ENCODE results near the gene GTF2I. TPM values are rescaled to one million over a fixed set of nuclear protein-coding genes. Genes with fewer than 3 reads are reported as not detected.
"Not testable (repeated sequence)": the region's sequence is repeated elsewhere in the genome, so short reads cannot be mapped to it uniquely, and the experiment has no call there.

GTF2I gene
- total RNA-seq, 1 donor from 2014 or later, result 168 TPM

DNA sequence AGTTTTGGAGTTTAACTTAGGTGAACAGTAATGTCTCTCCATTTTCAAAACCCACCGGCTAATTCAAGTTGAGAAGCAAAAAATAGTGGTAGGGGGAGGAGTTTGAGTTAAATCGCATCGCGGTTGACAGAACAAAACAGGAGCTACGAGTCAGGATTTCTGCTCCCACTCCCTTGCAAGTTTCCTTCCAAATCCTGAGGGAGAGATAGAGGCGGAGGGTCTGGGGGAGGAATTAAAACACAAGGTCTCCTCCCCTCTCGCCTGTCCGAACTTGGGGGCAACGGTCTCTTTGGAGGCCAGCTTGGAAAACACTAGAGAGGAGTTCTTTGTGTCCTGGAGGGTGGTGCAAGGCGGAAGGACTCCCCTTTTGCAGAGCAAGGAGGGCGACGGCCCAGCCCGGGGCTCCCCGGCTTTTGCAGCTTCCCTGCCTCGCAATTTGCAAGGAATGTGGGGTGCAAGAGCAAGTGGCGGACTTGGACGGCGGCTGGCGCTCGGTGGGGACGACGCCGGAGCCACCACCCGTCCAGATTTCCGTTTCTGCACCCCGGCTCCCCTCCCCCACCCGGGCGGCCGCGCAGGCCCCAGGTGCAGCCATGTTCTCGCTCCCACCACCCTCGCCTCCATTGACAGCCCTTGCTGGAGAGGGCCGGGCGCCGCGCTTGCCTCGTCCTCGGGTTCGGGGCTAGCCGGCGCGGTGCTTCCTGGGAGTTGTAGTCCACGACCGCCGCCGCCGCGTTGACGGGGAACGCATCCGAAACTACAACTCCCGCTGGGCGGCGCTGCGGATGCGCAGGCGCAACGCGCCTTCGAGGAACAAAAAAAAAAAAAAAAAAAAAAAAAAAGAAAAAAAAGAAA, 454 bp upstream of the GTF2I start:
- H2AFZ ChIP-seq (ENCODE audit: low read depth, low read length), result peak overlapping the region; percentile 84
- H3K4me1 ChIP-seq (ENCODE audit: insufficient read depth, low read length), result peaks cover 38% of the 10 kb centered on the region
- peak overlapping the region; percentile 96 for H3K9ac ChIP-seq (ENCODE audit: low read length)
- H3K27ac ChIP-seq (ENCODE audit: low read depth, low read length), result peak overlapping the region; percentile 93
- TF ChIP-seq EZH2 (IDR thresholded peaks at IDR 0.05; ENCODE audit: insufficient read depth, low read length) (no peak), CTCF (IDR thresholded peaks at IDR 0.05; ENCODE audit: insufficient read depth, low read depth, low read length) (no peak)
- H3K79me2 ChIP-seq (ENCODE audit: insufficient read depth, low read length), result peaks cover 40% of the 10 kb centered on the region
- peak overlapping the region; percentile 94 for H3K27ac Mint-ChIP-seq (ENCODE audit: unreplicated experiment)
- peaks cover 9% of the 10 kb centered on the region for H3K36me3 Mint-ChIP-seq (ENCODE audit: low read depth, unreplicated experiment)
- H3K9me3 ChIP-seq (ENCODE audit: insufficient read depth, low read depth, low read length), result no peaks in the 10 kb centered on the region
- peak overlapping the region; percentile 87 for H3K4me3 Mint-ChIP-seq (ENCODE audit: unreplicated experiment)
- DNase-seq (ENCODE audit: low read depth) (peak; percentile 82), FAIRE-seq (no peak)
- H3K36me3 ChIP-seq (ENCODE audit: insufficient read depth, low read length), result peaks cover 2% of the 10 kb centered on the region
- peaks cover 32% of the 10 kb centered on the region for H3K4me1 Mint-ChIP-seq (ENCODE audit: low read depth, unreplicated experiment)
- peaks cover 36% of the 10 kb centered on the region for H4K20me1 ChIP-seq (ENCODE audit: insufficient read depth, low read length)
- H3K4me3 ChIP-seq (ENCODE audit: insufficient read depth, low read depth, low read length), result peak overlapping the region; percentile 76
- no peaks in the 10 kb centered on the region for H3K27me3 ChIP-seq (ENCODE audit: insufficient read depth, low read length)
- H3K27me3 Mint-ChIP-seq (ENCODE audit: low read depth, unreplicated experiment), result no peaks in the 10 kb centered on the region
- no peaks in the 10 kb centered on the region for H3K9me3 Mint-ChIP-seq (ENCODE audit: unreplicated experiment)
- H3K4me2 ChIP-seq (ENCODE audit: low read length), result peak overlapping the region; percentile 99

DNA sequence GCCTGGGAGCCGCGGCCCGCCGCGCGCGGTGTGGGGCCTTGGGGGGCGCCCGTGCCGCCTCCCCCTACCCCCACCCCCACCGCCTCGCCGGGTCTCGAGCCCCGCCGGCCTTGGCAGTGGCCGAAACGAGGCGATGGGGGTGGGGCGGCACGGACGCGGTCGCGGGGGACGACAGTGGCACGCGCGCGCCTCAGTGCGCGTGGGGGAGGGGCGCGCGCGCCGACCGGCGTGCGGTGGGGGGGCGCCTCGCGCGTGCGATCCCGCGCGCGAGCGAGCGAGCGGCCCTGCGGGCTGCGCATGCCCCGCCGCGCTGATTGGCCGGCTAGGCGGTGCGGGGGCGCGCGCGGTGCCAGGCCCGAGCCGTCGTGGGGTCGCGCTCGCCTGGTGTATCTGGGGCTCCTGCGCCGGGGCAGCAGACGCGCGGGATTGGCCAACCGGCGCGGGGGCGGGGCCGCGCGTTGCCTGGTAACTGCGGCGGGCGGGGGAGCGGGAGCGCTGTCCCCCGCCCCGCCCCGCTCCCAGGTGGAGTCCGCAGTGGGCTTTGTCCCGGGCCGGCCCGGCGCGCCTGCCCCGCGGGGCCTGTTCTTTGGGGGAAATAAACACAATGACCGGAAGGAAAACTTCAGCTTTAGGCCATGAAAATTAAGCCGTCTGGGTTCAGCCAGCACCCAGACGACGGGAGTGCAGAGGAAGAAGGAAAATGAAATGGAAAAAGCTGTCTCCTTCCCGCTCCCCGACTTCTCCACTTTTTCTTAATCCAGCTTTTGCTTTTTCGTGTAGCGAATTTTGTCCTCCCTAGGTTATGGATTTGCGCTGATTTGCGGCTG, 873 bp downstream of the GTF2I start:
- no peaks in the 10 kb centered on the region for H3K9me3 Mint-ChIP-seq (ENCODE audit: unreplicated experiment)
- DNase-seq (ENCODE audit: low read depth) (peak; percentile 83), FAIRE-seq (no peak)
- Histone ChIP-seq H3K36me3 (ENCODE audit: insufficient read depth, low read length) (peaks cover 2% of the 10 kb centered on the region), H3K9ac (ENCODE audit: low read length) (peak overlapping the region; percentile 96), H3K4me1 (ENCODE audit: insufficient read depth, low read length) (peaks cover 38% of the 10 kb centered on the region), H2AFZ (ENCODE audit: low read depth, low read length) (peak overlapping the region; percentile 1), H3K27ac (ENCODE audit: low read depth, low read length) (peak overlapping the region; percentile 93), H3K9me3 (ENCODE audit: insufficient read depth, low read depth, low read length) (no peaks in the 10 kb centered on the region), H3K4me2 (ENCODE audit: low read length) (peak overlapping the region; percentile 93), H3K27me3 (ENCODE audit: insufficient read depth, low read length) (no peaks in the 10 kb centered on the region), H3K79me2 (ENCODE audit: insufficient read depth, low read length) (peaks cover 53% of the 10 kb centered on the region), H3K4me3 (ENCODE audit: insufficient read depth, low read depth, low read length) (peak overlapping the region; percentile 80), H4K20me1 (ENCODE audit: insufficient read depth, low read length) (peaks cover 49% of the 10 kb centered on the region)
- H3K27ac Mint-ChIP-seq (ENCODE audit: unreplicated experiment), result peak overlapping the region; percentile 96
- peaks cover 9% of the 10 kb centered on the region for H3K36me3 Mint-ChIP-seq (ENCODE audit: low read depth, unreplicated experiment)
- H3K4me3 Mint-ChIP-seq (ENCODE audit: unreplicated experiment), result peak overlapping the region; percentile 96
- H3K4me1 Mint-ChIP-seq (ENCODE audit: low read depth, unreplicated experiment), result peaks cover 37% of the 10 kb centered on the region
- no peaks in the 10 kb centered on the region for H3K27me3 Mint-ChIP-seq (ENCODE audit: low read depth, unreplicated experiment)
- TF ChIP-seq EZH2 (IDR thresholded peaks at IDR 0.05; ENCODE audit: insufficient read depth, low read length), result no peak
- TF ChIP-seq CTCF (IDR thresholded peaks at IDR 0.05; ENCODE audit: insufficient read depth, low read depth, low read length), result no peak

GRCh38 chr7:74660202-74660601, 2.7 kb downstream of the GTF2I start:
- not testable (repeated sequence) for H3K27me3 Mint-ChIP-seq (ENCODE audit: low read depth, unreplicated experiment); H2AFZ ChIP-seq (ENCODE audit: low read depth, low read length); DNase-seq (ENCODE audit: low read depth); H3K36me3 Mint-ChIP-seq (ENCODE audit: low read depth, unreplicated experiment); H3K9me3 Mint-ChIP-seq (ENCODE audit: unreplicated experiment); H3K27me3 ChIP-seq (ENCODE audit: insufficient read depth, low read length); H3K36me3 ChIP-seq (ENCODE audit: insufficient read depth, low read length); H3K9me3 ChIP-seq (ENCODE audit: insufficient read depth, low read depth, low read length); FAIRE-seq
- Mint-ChIP-seq H3K27ac (ENCODE audit: unreplicated experiment) (peak overlapping the region; percentile 80), H3K4me1 (ENCODE audit: low read depth, unreplicated experiment) (peaks cover 43% of the 10 kb centered on the region), H3K4me3 (ENCODE audit: unreplicated experiment) (peak overlapping the region; percentile 96)
- H3K9ac ChIP-seq (ENCODE audit: low read length), result peak overlapping the region; percentile 58
- H3K4me1 ChIP-seq (ENCODE audit: insufficient read depth, low read length), result peaks cover 38% of the 10 kb centered on the region
- H3K79me2 ChIP-seq (ENCODE audit: insufficient read depth, low read length), result peaks cover 71% of the 10 kb centered on the region
- H3K4me3 ChIP-seq (ENCODE audit: insufficient read depth, low read depth, low read length), result peak overlapping the region; percentile 51
- H4K20me1 ChIP-seq (ENCODE audit: insufficient read depth, low read length), result peaks cover 66% of the 10 kb centered on the region
- H3K4me2 ChIP-seq (ENCODE audit: low read length), result peak overlapping the region; percentile 93
- peak overlapping the region; percentile 63 for H3K27ac ChIP-seq (ENCODE audit: low read depth, low read length)

DNA sequence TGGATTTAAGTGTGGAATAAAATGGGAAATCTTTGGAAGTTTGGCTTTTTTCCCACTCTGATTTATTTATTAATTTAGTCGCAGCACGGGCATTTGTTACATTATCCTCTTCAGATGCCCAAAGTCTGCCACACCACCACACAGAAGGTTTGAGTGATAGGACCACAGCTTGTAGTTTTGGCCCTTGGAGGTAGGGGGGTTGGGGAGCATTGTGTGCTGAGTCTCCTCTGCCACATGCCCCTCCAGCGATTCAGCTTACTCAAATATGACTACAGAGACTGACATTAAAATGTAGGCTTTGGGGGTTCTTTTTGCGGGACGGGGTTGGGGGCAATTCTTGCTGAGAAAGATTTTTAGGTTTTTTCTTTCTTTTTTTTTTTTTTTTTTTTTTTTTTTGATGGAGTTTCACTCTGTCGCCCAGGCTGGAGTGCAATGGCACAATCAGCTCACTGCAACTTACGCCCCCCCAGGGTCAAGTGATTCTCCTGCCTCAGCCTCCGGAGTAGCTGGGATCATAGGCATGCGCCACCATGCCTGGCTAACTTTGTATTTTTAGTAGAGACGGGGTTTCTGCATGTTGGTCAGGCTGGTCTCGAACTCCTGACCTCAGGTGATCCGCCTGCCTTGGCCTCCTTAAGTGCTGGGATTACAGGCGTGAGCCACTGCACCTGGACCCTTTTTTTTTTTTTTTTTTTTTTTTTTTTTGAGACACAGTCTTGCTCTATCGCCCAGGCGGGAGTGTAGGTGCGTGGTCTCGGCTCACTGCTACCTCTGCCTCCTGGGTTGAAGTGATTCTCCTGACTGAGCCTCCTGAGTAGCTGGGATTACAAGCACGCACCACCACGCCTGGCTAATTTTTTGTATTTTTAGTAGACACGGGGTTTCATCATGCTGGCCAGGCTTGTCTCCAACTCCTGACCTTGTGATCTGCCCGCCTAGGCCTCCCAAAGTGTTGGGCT, 4.6 kb downstream of the GTF2I start:
- H3K27me3 ChIP-seq (ENCODE audit: insufficient read depth, low read length); H3K9ac ChIP-seq (ENCODE audit: low read length); H3K27me3 Mint-ChIP-seq (ENCODE audit: low read depth, unreplicated experiment); H3K4me3 ChIP-seq (ENCODE audit: insufficient read depth, low read depth, low read length); DNase-seq (ENCODE audit: low read depth); H3K4me3 Mint-ChIP-seq (ENCODE audit: unreplicated experiment); H3K9me3 ChIP-seq (ENCODE audit: insufficient read depth, low read depth, low read length); H3K27ac ChIP-seq (ENCODE audit: low read depth, low read length); H3K36me3 ChIP-seq (ENCODE audit: insufficient read depth, low read length); H2AFZ ChIP-seq (ENCODE audit: low read depth, low read length); H3K9me3 Mint-ChIP-seq (ENCODE audit: unreplicated experiment); FAIRE-seq; H3K27ac Mint-ChIP-seq (ENCODE audit: unreplicated experiment): not testable (repeated sequence)
- H4K20me1 ChIP-seq (ENCODE audit: insufficient read depth, low read length), result peaks cover 83% of the 10 kb centered on the region
- Mint-ChIP-seq H3K36me3 (ENCODE audit: low read depth, unreplicated experiment) (peaks cover 18% of the 10 kb centered on the region), H3K4me1 (ENCODE audit: low read depth, unreplicated experiment) (peaks cover 34% of the 10 kb centered on the region)
- peaks cover 23% of the 10 kb centered on the region for H3K4me1 ChIP-seq (ENCODE audit: insufficient read depth, low read length)
- H3K4me2 ChIP-seq (ENCODE audit: low read length), result peak overlapping the region; percentile 60
- H3K79me2 ChIP-seq (ENCODE audit: insufficient read depth, low read length), result peaks cover 90% of the 10 kb centered on the region
